Measurements from ENCODE around the gene FRRS1. TPM values are rescaled to one million over a fixed set of nuclear protein-coding genes. Genes with fewer than 3 reads are reported as not detected.

The FRRS1 gene
- total and polyA plus RNA-seq, 2 of the 4 experiments (the other 2 are of a cell fraction), result 3.8 to 23.5 TPM

GRCh38 chr1:99700020-99700419 is 66.4 kb downstream of the FRRS1 start:
- Histone ChIP-seq H3K27ac (ENCODE audit: insufficient read depth, low read length) (no peak overlapping the region), H3K9me3 (ENCODE audit: control insufficient read depth, insufficient read depth, low read length) (peaks cover 3% of the 10 kb centered on the region; the same call in 1 of the 2 replicates), H3K27me3 (ENCODE audit: control insufficient read depth, insufficient read depth, low read length) (0 out of 2 replicates have a peak, but pooled peaks cover 2% of the 10 kb centered on the region), H3K18ac (ENCODE audit: low read depth, low read length) (no peak overlapping the region), H3K4me3 (ENCODE audit: insufficient read depth, low read depth, low read length) (no peak overlapping the region), H3K4me1 (ENCODE audit: control insufficient read depth, insufficient read depth, low read length) (no peaks in the 10 kb centered on the region), H2AK5ac (ENCODE audit: low read depth, low read length) (no peak overlapping the region), H3K56ac (ENCODE audit: extremely low read depth, insufficient read depth, low read length) (no peak overlapping the region), H3K14ac (replicated peaks; ENCODE audit: low read depth, low read length) (no peak overlapping the region), H3K9ac (ENCODE audit: low read depth, low read length) (no peak overlapping the region), H2BK5ac (ENCODE audit: low read depth, low read length, poor library complexity, severe bottlenecking) (no peak overlapping the region), H3K9me1 (ENCODE audit: insufficient read depth, low read length) (no peaks in the 10 kb centered on the region), H2BK120ac (ENCODE audit: low read depth, low read length) (no peak overlapping the region), H2BK20ac (ENCODE audit: low read depth, low read length) (no peak overlapping the region), H3K79me1 (ENCODE audit: low read depth in 1 of 2, low read length in 2 of 2) (no peaks in the 10 kb centered on the region), H4K8ac (ENCODE audit: low read depth in 2 of 2, low read length in 2 of 2) (no peak overlapping the region), H3K4me2 (ENCODE audit: low read depth, low read length) (no peak overlapping the region), H4K91ac (ENCODE audit: insufficient read depth, low read depth, low read length) (no peak overlapping the region), H2BK15ac (ENCODE audit: low read depth, low read length) (no peak overlapping the region), H2AK9ac (replicated peaks; ENCODE audit: low read depth, low read length, poor library complexity) (no peak overlapping the region), H2AFZ (replicated peaks; ENCODE audit: low read length, poor library complexity) (no peak overlapping the region), H4K20me1 (ENCODE audit: insufficient read depth, low read length) (no peaks in the 10 kb centered on the region), H3K4ac (ENCODE audit: low read depth, low read length) (no peak overlapping the region), H4K5ac (ENCODE audit: low read depth, low read length) (no peak overlapping the region), H3K23ac (ENCODE audit: low read depth, low read length) (no peak overlapping the region), H3K36me3 (ENCODE audit: control insufficient read depth, insufficient read depth, low read length) (no peaks in the 10 kb centered on the region)
- dilution Hi-C loops (cut with HindIII; ENCODE audit: low sequenced_read_pairs, unreplicated experiment) (no loop called here), in situ Hi-C loops (cut with MboI; ENCODE audit: low sequenced_read_pairs) (loop anchor here (10.0 kb wide), 1 partner anchor 905 kb away; no protein-coding TSS in a partner anchor), intact Hi-C loops (cut with micrococcal nuclease) (loop anchor here (10.0 kb wide), 1 partner anchor 815 kb away; no protein-coding TSS in a partner anchor)
- ATAC-seq (ENCODE audit: low read depth), result no peak
- TF ChIP-seq RCOR1 (IDR thresholded peaks at IDR 0.05; ENCODE audit: insufficient replicate concordance, low read length), result no peak
- no peak for TF ChIP-seq RAD21 (IDR thresholded peaks at IDR 0.05; ENCODE audit: low read length)
- no peak for TF ChIP-seq RFX5 (IDR thresholded peaks at IDR 0.05; ENCODE audit: low read depth, low read length)
- TF ChIP-seq MXI1 (IDR thresholded peaks at IDR 0.05; ENCODE audit: borderline replicate concordance, low read depth, low read length), result no peak
- no peak for TF ChIP-seq ELK1 (IDR thresholded peaks at IDR 0.05; ENCODE audit: borderline replicate concordance, low read depth, low read length)
- TF ChIP-seq NFE2L2 (IDR thresholded peaks at IDR 0.05; ENCODE audit: low read depth, low read length), result no peak
- TF ChIP-seq MAZ (IDR thresholded peaks at IDR 0.05; ENCODE audit: borderline replicate concordance, low read depth, low read length), result no peak
- TF ChIP-seq CTCF (conservative IDR thresholded peaks at IDR 0.05; ENCODE audit: low read depth, low read length), result no peak
- TF ChIP-seq CEBPB (IDR thresholded peaks at IDR 0.05; ENCODE audit: low read depth, low read length), result no peak
- no peak for TF ChIP-seq FOS (IDR thresholded peaks at IDR 0.05; ENCODE audit: low read depth, low read length)
- TF ChIP-seq POLR2A (IDR thresholded peaks at IDR 0.05; ENCODE audit: low read depth, low read length), result no peak
- TF ChIP-seq USF2 (IDR thresholded peaks at IDR 0.05; ENCODE audit: low read depth, low read length), result no peak
- no peak for TF ChIP-seq CHD1 (IDR thresholded peaks at IDR 0.05; ENCODE audit: low read depth, low read length)
- TF ChIP-seq BHLHE40 (IDR thresholded peaks at IDR 0.05; ENCODE audit: low read depth, low read length), result no peak
- no peak for TF ChIP-seq MAFK (IDR thresholded peaks at IDR 0.05; ENCODE audit: low read depth, low read length)
- no peak for TF ChIP-seq SMC3 (IDR thresholded peaks at IDR 0.05; ENCODE audit: low read depth, low read length)
- CTCF ChIA-PET, result no interaction called here
- DNase-seq, result no peak
- no CpG with 5 or more reads among the region's 3 CpGs for WGBS, 2 experiments (ENCODE audit: extremely low coverage in 2 of 2, insufficient read length in 1 of 2)
- BruUV-seq (replicated peaks), result no TSS peak
- POLR2A ChIA-PET (ENCODE audit: unreplicated experiment), result no interaction called here

All from IMR-90 (cell line).